ENCODE results near the gene WDR45B.
A peak's percentile ranks its signal among the peaks of the same experiment; 100 is the strongest.

Gene WDR45B

DNA sequence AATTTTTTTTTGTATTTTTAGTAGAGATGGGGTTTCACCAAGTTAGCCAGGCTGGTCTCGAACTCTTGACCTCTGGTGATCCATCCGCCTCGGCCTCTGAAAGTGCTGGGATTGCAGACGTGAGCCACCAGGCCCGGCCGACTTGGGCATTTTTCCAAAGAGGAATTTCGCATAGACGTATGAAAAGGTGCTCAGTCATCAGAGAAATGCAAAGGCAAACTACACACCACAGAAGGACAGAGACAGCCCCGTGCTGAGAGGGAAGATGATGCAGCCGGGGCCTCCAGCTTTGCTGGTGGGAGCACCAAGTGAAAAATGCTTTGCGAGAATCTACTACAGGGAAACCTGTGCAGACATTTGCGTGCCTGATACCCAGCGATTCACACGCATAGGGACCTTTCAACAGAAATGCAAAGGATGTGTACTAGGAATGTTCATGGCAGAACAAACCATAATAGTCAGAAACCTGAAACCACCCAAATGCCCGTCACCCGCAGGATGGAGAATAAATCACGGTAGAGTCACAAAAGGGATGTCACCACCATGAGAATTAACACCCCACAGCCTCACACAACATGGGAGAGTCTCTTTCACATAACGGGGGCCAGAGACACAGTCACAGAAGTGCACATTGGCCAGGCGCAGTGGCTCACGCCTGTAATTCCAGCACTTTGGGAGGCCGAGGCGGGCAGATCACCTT is 45.1 kb upstream of the WDR45B start:
- H3K9me3 ChIP-seq (ENCODE audit: severe bottlenecking): peaks cover 16% of the 10 kb centered on the region
- no peak overlapping the region for H3K4me3 ChIP-seq (ENCODE audit: low read depth, low read length)
- H3K27ac ChIP-seq: no peak overlapping the region
- peaks cover 19% of the 10 kb centered on the region for H3K36me3 ChIP-seq
- TF ChIP-seq, protein P1, sequence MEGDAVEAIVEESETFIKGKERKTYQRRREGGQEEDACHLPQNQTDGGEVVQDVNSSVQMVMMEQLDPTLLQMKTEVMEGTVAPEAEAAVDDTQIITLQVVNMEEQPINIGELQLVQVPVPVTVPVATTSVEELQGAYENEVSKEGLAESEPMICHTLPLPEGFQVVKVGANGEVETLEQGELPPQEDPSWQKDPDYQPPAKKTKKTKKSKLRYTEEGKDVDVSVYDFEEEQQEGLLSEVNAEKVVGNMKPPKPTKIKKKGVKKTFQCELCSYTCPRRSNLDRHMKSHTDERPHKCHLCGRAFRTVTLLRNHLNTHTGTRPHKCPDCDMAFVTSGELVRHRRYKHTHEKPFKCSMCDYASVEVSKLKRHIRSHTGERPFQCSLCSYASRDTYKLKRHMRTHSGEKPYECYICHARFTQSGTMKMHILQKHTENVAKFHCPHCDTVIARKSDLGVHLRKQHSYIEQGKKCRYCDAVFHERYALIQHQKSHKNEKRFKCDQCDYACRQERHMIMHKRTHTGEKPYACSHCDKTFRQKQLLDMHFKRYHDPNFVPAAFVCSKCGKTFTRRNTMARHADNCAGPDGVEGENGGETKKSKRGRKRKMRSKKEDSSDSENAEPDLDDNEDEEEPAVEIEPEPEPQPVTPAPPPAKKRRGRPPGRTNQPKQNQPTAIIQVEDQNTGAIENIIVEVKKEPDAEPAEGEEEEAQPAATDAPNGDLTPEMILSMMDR (IDR thresholded peaks at IDR 0.05; ENCODE audit: low read depth, low read length): no peak
- no peak for DNase-seq
- peaks cover 7% of the 10 kb centered on the region for H3K27me3 ChIP-seq (ENCODE audit: insufficient read depth, low read depth, severe bottlenecking)

DNA sequence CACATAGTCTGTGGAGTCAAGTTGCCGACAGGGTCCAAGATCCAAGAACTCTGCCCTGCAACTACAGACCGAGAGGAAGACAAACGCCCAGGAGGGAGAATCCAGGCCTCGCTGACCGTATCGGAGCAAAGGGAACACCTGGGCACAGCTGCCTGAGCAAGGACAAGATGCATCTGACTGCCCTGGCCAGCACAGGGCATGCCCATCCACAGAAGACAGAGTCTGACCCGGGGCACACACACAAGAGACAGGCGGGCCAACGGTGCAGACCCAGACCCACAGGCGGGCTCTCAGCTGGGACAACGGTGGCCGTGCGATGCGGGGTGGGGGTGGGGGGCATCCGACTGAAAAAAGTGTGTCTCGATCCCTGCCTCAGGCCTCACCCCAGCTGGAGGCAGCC is 44.0 kb upstream of the WDR45B start:
- peaks cover 16% of the 10 kb centered on the region for H3K9me3 ChIP-seq (ENCODE audit: severe bottlenecking)
- DNase-seq: no peak
- H3K27me3 ChIP-seq (ENCODE audit: insufficient read depth, low read depth, severe bottlenecking): peaks cover 3% of the 10 kb centered on the region
- no peak overlapping the region for H3K4me3 ChIP-seq (ENCODE audit: low read depth, low read length)
- no peak overlapping the region for H3K27ac ChIP-seq
- TF ChIP-seq, protein P1 (IDR thresholded peaks at IDR 0.05; ENCODE audit: low read depth, low read length): no peak
- peaks cover 19% of the 10 kb centered on the region for H3K36me3 ChIP-seq

DNA sequence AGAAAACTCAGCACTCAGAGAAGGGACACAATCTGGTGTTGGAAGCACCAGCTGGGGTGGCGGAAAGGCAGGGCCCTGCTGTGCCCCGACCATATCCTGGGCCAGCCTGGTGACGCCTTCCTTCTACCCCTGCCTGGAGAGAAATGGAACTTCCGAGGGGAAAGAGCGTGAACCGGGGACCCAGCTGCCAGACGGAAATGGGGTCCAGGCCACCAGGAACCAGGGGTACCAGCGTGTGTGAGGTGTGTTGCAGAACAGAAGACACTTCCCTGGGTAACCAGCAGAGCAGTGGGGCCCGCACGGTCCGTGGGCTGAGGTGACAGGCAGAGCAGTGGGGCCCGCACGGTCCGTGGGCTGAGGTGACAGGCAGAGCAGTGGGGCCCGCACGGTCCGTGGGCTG is 43.5 kb upstream of the WDR45B start:
- Histone ChIP-seq H3K27me3 (ENCODE audit: insufficient read depth, low read depth, severe bottlenecking) (no peaks in the 10 kb centered on the region), H3K36me3 (peaks cover 19% of the 10 kb centered on the region), H3K4me3 (ENCODE audit: low read depth, low read length) (no peak overlapping the region), H3K9me3 (ENCODE audit: severe bottlenecking) (peaks cover 16% of the 10 kb centered on the region), H3K27ac (no peak overlapping the region)
- TF ChIP-seq, protein P1 (IDR thresholded peaks at IDR 0.05; ENCODE audit: low read depth, low read length): no peak
- DNase-seq: no peak

DNA sequence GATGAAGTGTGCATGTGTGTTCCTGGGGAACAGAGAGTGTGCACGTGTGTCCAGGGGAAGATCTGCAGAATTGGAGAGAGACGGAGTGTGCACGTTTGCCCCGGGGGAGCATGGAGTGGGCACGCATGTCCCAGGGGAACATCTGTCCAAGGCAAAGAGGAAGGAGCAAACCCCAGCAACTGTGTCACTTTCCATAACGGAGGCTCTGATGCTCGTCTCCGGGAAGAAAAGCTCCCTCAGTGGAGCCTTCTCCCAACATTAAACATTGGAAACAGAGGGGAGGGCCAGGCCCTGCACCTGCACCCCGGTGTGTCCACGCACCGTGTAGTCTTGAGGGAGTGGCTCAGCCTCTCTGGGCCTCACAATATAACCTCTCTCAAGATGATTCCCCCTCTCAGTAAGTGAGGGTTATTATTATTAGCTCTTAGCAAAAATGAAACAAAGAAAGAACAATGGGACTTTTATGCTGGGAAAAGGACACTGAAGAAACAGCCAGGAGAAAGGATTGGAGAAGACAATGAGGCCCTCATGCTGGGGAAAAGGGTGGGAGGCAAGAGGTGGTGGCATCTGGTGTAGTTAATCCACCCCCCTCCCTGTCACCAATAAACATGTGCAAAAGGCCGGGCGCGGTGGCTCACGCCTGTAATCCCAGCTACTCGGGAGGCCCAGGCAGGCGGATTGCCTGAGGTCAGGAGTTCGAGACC is 42.7 kb upstream of the WDR45B start:
- Histone ChIP-seq H3K9me3 (ENCODE audit: severe bottlenecking) (peaks cover 12% of the 10 kb centered on the region), H3K27ac (peak overlapping the region; percentile 56), H3K4me3 (ENCODE audit: low read depth, low read length) (no peak overlapping the region), H3K36me3 (peaks cover 16% of the 10 kb centered on the region), H3K27me3 (ENCODE audit: insufficient read depth, low read depth, severe bottlenecking) (no peaks in the 10 kb centered on the region)
- TF ChIP-seq, protein P1 (IDR thresholded peaks at IDR 0.05; ENCODE audit: low read depth, low read length): no peak
- peak; percentile 65 for DNase-seq

DNA sequence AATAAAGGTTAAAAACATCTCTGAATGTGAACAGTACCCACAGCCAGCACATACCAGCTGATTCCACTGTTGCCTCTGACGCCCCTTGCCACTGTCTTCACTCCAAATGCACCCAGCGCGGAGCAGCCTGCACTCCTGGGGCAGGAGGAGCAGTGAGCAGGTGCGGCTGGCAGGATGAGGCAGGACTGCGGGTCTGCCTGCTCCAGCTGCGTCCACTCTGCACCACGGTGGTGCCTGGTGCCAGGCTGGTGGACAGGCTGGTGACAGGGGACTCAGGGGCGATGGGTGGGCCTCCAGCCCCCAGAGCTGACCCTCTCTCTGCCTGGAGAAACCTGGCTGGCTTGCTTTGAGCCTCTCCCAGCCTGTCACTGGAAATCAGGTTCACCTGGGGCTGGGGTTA is 40.8 kb upstream of the WDR45B start:
- no peak overlapping the region for H3K27ac ChIP-seq
- TF ChIP-seq, protein P1 (IDR thresholded peaks at IDR 0.05; ENCODE audit: low read depth, low read length): no peak
- H3K36me3 ChIP-seq: peaks cover 13% of the 10 kb centered on the region
- no peaks in the 10 kb centered on the region for H3K27me3 ChIP-seq (ENCODE audit: insufficient read depth, low read depth, severe bottlenecking)
- DNase-seq: no peak
- H3K4me3 ChIP-seq (ENCODE audit: low read depth, low read length): no peak overlapping the region
- H3K9me3 ChIP-seq (ENCODE audit: severe bottlenecking): no peaks in the 10 kb centered on the region
